ENCODE data around the gene C1QTNF8. TPM values are rescaled to one million over a fixed set of nuclear protein-coding genes. Genes with fewer than 3 reads are reported as not detected.

The C1QTNF8 gene
- total RNA-seq, 4 donors from 2014 or later, result not detected

DNA sequence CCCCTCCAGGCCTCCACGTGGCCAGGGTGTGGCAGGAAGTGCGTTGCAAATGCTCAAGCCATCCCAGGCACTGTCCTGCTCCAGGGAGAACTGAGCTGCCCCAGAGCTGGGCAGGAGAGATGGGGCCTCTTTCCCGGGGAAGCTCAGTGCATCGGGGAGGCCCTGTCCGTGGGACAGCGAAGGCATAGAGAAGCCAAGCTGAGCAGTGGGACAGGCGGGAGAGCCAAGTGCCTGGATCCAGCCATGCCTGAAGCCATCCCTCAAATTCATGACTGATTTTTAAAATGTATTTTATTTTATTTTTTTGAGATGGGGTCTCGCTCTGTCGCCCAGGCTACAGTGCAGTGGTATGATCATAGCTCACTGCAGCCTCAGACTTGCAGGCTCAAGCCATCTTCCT lies 48.9 kb downstream of the C1QTNF8 start:
- Histone ChIP-seq H3K27ac (no peak overlapping the region), H3K4me3 (no peak overlapping the region), H3K27me3 (peaks cover 70% of the 10 kb centered on the region), H3K4me1 (peaks cover 0 to 3% (median 0%) of the 10 kb centered on the region in 4 donors), H3K9me3 (no peaks in the 10 kb centered on the region), H3K36me3 (no peaks in the 10 kb centered on the region)
- no peak for DNase-seq
- TF ChIP-seq POLR2A (IDR thresholded peaks at IDR 0.05), result no peak
- no peak for TF ChIP-seq EP300 (IDR thresholded peaks at IDR 0.05; ENCODE audit: low read depth)
- TF ChIP-seq, protein P1, sequence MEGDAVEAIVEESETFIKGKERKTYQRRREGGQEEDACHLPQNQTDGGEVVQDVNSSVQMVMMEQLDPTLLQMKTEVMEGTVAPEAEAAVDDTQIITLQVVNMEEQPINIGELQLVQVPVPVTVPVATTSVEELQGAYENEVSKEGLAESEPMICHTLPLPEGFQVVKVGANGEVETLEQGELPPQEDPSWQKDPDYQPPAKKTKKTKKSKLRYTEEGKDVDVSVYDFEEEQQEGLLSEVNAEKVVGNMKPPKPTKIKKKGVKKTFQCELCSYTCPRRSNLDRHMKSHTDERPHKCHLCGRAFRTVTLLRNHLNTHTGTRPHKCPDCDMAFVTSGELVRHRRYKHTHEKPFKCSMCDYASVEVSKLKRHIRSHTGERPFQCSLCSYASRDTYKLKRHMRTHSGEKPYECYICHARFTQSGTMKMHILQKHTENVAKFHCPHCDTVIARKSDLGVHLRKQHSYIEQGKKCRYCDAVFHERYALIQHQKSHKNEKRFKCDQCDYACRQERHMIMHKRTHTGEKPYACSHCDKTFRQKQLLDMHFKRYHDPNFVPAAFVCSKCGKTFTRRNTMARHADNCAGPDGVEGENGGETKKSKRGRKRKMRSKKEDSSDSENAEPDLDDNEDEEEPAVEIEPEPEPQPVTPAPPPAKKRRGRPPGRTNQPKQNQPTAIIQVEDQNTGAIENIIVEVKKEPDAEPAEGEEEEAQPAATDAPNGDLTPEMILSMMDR (IDR thresholded peaks at IDR 0.05), result no peak
- no peak for TF ChIP-seq POLR2AphosphoS5 (IDR thresholded peaks at IDR 0.05)
- 81% methylated on average over 9 of the region's 9 CpGs; no CpG with 5 or more reads in 1 of the 2 donors for WGBS, 2 donors (ENCODE audit: low coverage in 1 of 2)
- intact Hi-C loops (cut with DNase I; ENCODE audit: low total_unique reads) (no loop called here), in situ Hi-C loops (cut with MboI; ENCODE audit: low pct_ligation_motif_present in 1 of 4, low pct_unique_long_range_greater_than_20kb in 1 of 4, low sequenced_read_pairs in 3 of 4) (no loop called here)

DNA sequence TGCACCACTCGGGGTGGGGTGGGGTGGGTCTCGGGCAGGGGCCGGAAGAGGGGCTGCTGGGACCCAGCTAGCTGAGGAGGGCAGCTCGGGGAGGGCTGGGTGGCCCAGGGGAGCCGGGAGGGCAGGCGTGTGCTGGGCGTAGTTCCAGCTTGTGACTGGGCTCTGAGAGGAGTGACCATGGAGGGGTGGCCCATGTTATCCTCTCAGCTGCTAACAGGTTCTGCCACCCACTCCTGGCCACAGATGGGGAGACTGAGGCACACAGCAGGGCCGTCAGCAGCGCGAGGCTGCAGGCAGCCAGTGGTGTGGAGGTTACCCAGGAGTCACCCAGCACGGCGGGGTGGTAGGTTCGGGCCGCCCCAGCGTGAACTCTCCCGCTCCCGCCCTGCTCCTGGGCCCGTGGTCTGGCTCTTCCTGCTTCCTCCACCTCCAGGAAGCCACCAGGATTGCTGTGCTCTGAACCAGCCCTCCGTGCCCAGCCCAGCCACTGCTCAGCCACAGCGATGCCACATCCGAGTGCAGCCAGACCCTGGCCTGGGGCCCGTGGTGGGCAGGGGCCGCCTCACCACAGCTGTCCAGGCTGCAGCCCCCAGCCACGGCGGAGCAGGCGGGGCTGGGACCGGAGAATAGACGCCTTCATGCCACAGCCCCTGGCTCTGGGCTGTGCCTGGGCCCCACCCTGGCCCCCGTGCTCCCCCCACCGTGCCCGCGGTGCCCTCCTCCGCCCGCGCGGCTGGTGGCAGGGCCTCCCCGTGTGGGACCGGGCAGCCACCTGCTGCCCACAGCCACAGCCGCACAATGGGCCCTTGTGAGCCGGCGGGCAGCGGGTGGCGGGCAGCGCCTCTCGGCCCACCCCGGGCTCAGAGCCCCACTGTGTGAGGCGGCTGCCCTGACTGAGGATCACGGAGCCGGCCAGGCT lies 49.8 kb downstream of the C1QTNF8 start:
- peaks cover 65% of the 10 kb centered on the region for H3K27me3 ChIP-seq
- TF ChIP-seq EP300 (IDR thresholded peaks at IDR 0.05; ENCODE audit: low read depth), result no peak
- no peak for TF ChIP-seq POLR2A (IDR thresholded peaks at IDR 0.05)
- TF ChIP-seq, protein P1 (IDR thresholded peaks at IDR 0.05), result no peak
- TF ChIP-seq POLR2AphosphoS5 (IDR thresholded peaks at IDR 0.05), result no peak
- no peak overlapping the region for H3K4me3 ChIP-seq
- WGBS, 2 donors (ENCODE audit: low coverage in 1 of 2), result 75% methylated on average over 45 of the region's 49 CpGs; no CpG with 5 or more reads in 1 of the 2 donors
- H3K27ac ChIP-seq, result no peak overlapping the region
- in situ Hi-C loops (cut with MboI; ENCODE audit: low pct_ligation_motif_present in 1 of 4, low pct_unique_long_range_greater_than_20kb in 1 of 4, low sequenced_read_pairs in 3 of 4), result no loop called here
- no peaks in the 10 kb centered on the region for H3K9me3 ChIP-seq
- intact Hi-C loops (cut with DNase I; ENCODE audit: low total_unique reads), result no loop called here
- DNase-seq, result no peak
- H3K36me3 ChIP-seq, result no peaks in the 10 kb centered on the region
- H3K4me1 ChIP-seq, result peaks cover 0 to 3% (median 0%) of the 10 kb centered on the region in 4 donors

GRCh38 chr16:1045310-1045992 lies 50.6 kb downstream of the C1QTNF8 start:
- Histone ChIP-seq H3K9me3 (no peaks in the 10 kb centered on the region), H3K4me3 (no peak overlapping the region), H3K36me3 (no peaks in the 10 kb centered on the region), H3K27ac (no peak overlapping the region), H3K4me1 (peaks cover 0 to 3% (median 0%) of the 10 kb centered on the region in 4 donors), H3K27me3 (peaks cover 65% of the 10 kb centered on the region)
- intact Hi-C loops (cut with DNase I; ENCODE audit: low total_unique reads) (no loop called here), in situ Hi-C loops (cut with MboI; ENCODE audit: low pct_ligation_motif_present in 1 of 4, low pct_unique_long_range_greater_than_20kb in 1 of 4, low sequenced_read_pairs in 3 of 4) (no loop called here)
- TF ChIP-seq, protein P1 (IDR thresholded peaks at IDR 0.05), result no peak
- TF ChIP-seq EP300 (IDR thresholded peaks at IDR 0.05; ENCODE audit: low read depth) (no peak), POLR2A (IDR thresholded peaks at IDR 0.05) (no peak), POLR2AphosphoS5 (IDR thresholded peaks at IDR 0.05) (no peak)
- WGBS, 2 donors (ENCODE audit: low coverage in 1 of 2), result 19 to 53% methylated on average over 4 to 35 of the region's 38 CpGs
- DNase-seq, result no peak
